ENCODE measurements around the gene SEMA3F. TPM values are rescaled to one million over a fixed set of nuclear protein-coding genes. Genes with fewer than 3 reads are reported as not detected.

Gene SEMA3F
- total and polyA plus RNA-seq, 2 of the 4 experiments (the other 2 are of a cell fraction) = 7.3 to 23.3 TPM

DNA sequence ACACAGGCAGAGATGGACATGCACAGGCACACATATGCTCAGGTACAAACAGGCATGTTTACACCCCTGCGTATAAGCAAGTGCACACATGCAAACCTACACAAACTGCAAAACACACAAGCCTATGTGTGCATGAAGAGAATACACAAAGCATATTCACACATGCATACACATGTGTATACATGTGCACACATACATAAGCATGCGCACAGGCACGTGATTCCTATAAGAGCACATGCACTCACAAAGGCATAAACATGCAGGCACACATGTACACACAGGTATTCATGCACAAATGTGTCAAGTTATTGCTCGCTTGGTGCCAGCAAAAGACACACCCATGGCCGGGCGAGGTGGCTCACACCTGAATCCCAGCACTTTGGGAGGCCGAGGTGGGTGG is 34.9 kb downstream of the SEMA3F start:
- Histone ChIP-seq H4K91ac (ENCODE audit: insufficient read depth, low read depth, low read length) (no peak overlapping the region), H2AK9ac (replicated peaks; ENCODE audit: low read depth, low read length, poor library complexity) (no peak overlapping the region), H3K14ac (replicated peaks; ENCODE audit: low read depth, low read length) (no peak overlapping the region), H3K9me3 (ENCODE audit: control insufficient read depth, insufficient read depth, low read length) (no peaks in the 10 kb centered on the region), H2BK15ac (ENCODE audit: low read depth, low read length) (no peak overlapping the region), H3K23ac (ENCODE audit: low read depth, low read length) (no peak overlapping the region), H3K27ac (ENCODE audit: insufficient read depth, low read length) (no peak overlapping the region), H3K4me2 (ENCODE audit: low read depth, low read length) (no peak overlapping the region), H4K20me1 (ENCODE audit: insufficient read depth, low read length) (peaks cover 4% of the 10 kb centered on the region; the same call in 1 of the 2 replicates), H3K18ac (ENCODE audit: low read depth, low read length) (no peak overlapping the region), H3K79me1 (ENCODE audit: low read depth in 1 of 2, low read length in 2 of 2) (no peaks in the 10 kb centered on the region), H2BK5ac (ENCODE audit: low read depth, low read length, poor library complexity, severe bottlenecking) (no peak overlapping the region), H3K27me3 (ENCODE audit: control insufficient read depth, insufficient read depth, low read length) (peaks cover 13% of the 10 kb centered on the region; the same call in 1 of the 2 replicates), H4K5ac (ENCODE audit: low read depth, low read length) (no peak overlapping the region), H3K4ac (ENCODE audit: low read depth, low read length) (no peak overlapping the region), H2BK120ac (ENCODE audit: low read depth, low read length) (no peak overlapping the region), H3K4me1 (ENCODE audit: control insufficient read depth, insufficient read depth, low read length) (no peaks in the 10 kb centered on the region), H2AK5ac (ENCODE audit: low read depth, low read length) (no peak overlapping the region), H3K56ac (ENCODE audit: extremely low read depth, insufficient read depth, low read length) (no peak overlapping the region), H3K4me3 (ENCODE audit: insufficient read depth, low read depth, low read length) (no peak overlapping the region), H3K36me3 (ENCODE audit: control insufficient read depth, insufficient read depth, low read length) (peaks cover 17% of the 10 kb centered on the region; the same call in 1 of the 2 replicates), H3K9me1 (ENCODE audit: insufficient read depth, low read length) (no peaks in the 10 kb centered on the region), H2BK20ac (ENCODE audit: low read depth, low read length) (no peak overlapping the region), H3K9ac (ENCODE audit: low read depth, low read length) (no peak overlapping the region), H2AFZ (replicated peaks; ENCODE audit: low read length, poor library complexity) (no peak overlapping the region), H4K8ac (ENCODE audit: low read depth in 2 of 2, low read length in 2 of 2) (no peak overlapping the region)
- dilution Hi-C loops (cut with HindIII; ENCODE audit: low sequenced_read_pairs, unreplicated experiment) (no loop called here), in situ Hi-C loops (cut with MboI; ENCODE audit: low sequenced_read_pairs) (loop anchor here (5.0 kb wide), 2 partner anchors 37 to 82 kb away; no protein-coding TSS in a partner anchor), intact Hi-C loops (cut with micrococcal nuclease) (loop anchor here (1.0 kb wide), 2 partner anchors 35 to 69 kb away; partner anchors contain the start of gene SEMA3F)
- ATAC-seq (ENCODE audit: low read depth) = no peak
- WGBS, 2 experiments (ENCODE audit: extremely low coverage in 2 of 2, insufficient read length in 1 of 2) = no CpG with 5 or more reads among the region's 7 CpGs
- no TSS peak for BruUV-seq (replicated peaks)
- no peak for DNase-seq
- POLR2A ChIA-PET (ENCODE audit: unreplicated experiment) = interaction anchor here (0.6 kb wide), 1 partner anchor 33 kb away, joined by 3 read pairs; no protein-coding TSS in a partner anchor
- TF ChIP-seq FOS (IDR thresholded peaks at IDR 0.05; ENCODE audit: low read depth, low read length) (no peak), CEBPB (IDR thresholded peaks at IDR 0.05; ENCODE audit: low read depth, low read length) (no peak)
- CTCF ChIA-PET = interaction anchor here (1.0 to 1.3 kb wide), 3 partner anchors 33 to 69 kb away, joined by 3 to 10 read pairs (median 6); no protein-coding TSS in a partner anchor
